HG03135 (cell line): ENCODE measurements around the gene SCAP.

Source experiments
- ATAC-seq: cut with Tn5 transposase; IDR thresholded peaks from one replicate; pipeline ENCODE4 v1.9.1; 2021; ENCODE audit warnings: mild to moderate bottlenecking, moderate library complexity; ENCODE audit not compliant: unreplicated experiment

Gene SCAP

DNA sequence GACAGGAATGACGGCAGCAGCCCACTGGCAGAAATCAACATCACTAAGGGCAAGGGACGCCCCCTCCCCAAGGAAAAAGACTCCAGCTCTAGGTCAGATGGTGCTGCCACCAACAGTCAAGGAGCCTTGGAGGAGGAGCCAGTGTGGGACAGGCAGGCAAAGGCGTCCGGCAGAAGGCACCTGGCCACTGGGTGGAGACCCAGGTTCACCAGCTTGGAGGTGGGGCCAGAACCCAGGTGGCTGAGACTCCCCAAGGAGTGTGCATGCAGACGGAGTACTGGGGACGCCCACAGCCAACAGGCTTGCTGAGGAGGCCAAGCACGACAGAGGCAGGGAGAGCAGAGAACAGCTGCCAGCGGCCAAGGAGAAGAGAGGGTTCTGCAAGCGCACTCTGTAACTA lies 59.7 kb downstream of the SCAP start:
- no peak for ATAC-seq

DNA sequence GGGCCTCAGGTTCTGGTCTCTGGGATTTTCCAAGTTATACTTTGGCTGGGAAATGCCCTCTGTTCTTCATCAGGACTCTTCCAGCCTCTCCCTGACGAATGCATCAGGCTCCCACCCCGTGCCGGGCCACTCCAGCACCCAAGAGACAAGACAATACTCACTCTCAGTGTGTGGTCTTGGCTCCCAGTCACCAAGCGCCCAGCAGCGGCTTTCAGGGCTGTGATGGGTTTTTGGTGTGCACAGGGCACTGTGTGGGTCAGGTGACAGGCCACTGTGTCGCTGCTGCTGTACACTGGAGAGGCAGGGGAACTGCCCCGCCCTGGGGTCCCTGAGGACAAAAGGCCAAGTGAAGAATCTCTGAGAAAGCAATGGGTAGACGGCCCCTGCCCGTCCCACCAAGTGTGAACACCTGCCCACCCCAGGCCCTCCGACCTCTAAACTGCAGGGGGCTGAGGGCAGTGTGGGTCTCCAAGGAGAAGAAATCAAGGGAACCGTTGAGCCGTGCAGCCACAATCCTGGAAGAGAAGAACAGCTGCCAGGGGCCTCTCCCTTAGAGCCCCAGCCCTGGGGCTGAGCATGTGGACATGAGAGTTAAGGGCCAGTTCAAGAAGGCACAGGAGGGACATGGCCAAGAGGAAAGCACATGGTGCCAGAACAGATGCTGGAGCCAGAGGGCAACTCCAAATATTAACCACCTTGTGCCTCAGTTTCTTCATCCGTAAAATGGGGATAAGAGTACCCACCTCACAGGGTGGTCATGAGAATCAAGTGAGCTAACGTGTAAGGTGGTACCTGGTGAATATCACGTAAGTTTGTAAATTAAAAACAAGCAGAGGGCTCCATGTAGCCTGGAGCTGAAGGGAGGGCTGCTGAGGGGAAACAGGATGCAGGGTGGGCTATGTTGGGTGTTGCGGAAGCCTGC lies 60.8 kb downstream of the SCAP start:
- ATAC-seq = no peak

DNA sequence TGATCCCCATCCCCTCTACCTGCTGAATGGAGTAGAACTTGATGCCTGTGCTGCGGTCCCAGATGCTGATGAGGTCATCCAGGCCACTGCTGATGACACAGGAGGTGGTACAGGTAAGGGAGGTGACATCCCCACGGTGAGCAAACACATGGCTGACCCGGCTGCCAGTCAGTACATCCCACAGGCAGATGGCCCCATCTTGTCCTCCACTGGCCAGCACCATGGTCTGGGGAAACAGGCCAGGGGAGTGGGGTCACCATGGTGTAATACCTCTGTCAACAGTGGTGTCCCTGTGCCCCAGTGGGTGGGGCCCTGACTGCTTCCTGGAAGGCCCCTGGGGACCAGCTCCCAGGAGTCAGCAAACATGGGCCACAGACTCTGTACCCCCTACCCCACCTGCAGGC lies 61.6 kb downstream of the SCAP start:
- ATAC-seq = no peak

DNA sequence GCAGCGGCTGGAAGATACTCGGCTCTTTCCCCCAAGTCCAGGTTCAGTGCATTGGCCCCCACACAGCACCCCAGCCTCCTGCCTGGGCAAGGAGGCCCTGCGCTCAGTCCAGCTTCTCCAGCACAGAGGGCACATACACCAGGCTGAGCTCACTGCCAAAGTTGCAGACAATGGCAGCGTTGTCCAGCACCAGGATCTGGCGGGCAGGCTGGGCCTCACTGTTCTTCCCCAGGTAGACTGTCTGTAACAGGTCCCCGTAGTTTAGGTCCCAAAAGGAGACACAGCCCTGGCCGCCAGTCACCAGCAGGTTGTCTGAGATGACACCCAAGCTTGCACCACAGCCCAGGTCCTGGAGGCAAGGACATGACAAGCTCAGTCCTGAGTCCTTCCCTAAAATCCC lies 62.0 kb downstream of the SCAP start:
- no peak for ATAC-seq

DNA sequence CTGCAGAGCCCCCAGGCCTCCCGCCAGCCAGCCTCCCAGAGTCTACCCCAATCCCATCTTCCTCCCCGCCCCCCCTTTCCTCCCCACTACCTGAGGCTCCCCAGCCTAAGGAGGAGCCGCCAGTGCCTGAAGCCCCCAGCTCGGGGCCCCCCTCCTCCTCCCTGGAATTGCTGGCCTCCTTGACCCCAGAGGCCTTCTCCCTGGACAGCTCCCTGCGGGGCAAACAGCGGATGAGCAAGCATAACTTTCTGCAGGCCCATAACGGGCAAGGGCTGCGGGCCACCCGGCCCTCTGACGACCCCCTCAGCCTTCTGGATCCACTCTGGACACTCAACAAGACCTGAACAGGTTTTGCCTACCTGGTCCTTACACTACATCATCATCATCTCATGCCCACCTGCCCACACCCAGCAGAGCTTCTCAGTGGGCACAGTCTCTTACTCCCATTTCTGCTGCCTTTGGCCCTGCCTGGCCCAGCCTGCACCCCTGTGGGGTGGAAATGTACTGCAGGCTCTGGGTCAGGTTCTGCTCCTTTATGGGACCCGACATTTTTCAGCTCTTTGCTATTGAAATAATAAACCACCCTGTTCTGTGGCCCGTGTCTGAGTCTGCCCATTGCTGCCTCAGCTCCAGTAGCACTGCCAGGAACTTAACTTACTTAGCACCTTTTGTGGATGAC lies 62.8 kb downstream of the SCAP start:
- no peak for ATAC-seq

DNA sequence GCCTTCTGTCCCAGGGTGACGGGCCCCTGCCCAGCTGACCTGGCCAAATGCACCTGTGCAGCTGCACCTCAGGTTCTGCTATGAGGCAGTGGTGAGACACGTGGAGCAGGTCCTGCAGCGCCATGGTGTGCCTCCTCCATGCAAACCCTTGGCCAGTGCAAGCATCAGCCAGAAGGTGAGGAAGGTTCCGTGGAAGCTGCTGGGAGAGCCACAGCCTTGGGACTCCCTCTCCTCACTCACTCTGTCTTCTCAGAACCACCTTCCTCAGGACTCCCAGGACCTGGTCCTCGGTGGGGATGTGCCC lies 63.3 kb downstream of the SCAP start:
- ATAC-seq = no peak

DNA sequence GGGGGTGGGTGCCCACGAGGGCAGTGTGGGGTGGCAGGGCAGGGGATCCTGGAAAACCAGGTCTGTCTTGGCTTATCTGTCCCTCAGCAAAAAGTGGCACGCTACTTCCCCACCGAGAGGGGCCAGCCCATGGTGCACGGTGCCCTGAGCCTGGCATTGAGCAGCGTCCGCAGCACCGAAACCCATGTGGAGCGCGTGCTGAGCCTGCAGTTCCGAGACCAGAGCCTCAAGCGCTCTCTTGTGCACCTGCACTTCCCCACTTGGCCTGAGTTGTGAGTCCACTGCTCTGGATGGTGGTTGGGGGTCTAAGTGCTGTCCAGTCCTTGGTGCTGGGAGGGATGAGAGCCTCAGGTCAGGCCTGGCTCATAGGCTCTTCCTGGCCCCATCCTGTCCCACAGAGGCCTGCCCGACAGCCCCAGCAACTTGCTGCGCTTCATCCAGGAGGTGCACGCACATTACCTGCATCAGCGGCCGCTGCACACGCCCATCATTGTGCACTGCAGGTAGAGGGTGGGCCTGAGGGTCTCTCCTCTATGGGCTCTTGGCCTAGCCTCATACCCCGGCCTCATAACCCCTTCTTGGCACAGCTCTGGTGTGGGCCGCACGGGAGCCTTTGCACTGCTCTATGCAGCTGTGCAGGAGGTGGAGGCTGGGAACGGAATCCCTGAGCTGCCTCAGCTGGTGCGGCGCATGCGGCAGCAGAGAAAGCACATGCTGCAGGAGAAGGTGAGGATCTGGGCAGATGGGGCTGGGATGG lies 63.9 kb downstream of the SCAP start:
- no peak for ATAC-seq

DNA sequence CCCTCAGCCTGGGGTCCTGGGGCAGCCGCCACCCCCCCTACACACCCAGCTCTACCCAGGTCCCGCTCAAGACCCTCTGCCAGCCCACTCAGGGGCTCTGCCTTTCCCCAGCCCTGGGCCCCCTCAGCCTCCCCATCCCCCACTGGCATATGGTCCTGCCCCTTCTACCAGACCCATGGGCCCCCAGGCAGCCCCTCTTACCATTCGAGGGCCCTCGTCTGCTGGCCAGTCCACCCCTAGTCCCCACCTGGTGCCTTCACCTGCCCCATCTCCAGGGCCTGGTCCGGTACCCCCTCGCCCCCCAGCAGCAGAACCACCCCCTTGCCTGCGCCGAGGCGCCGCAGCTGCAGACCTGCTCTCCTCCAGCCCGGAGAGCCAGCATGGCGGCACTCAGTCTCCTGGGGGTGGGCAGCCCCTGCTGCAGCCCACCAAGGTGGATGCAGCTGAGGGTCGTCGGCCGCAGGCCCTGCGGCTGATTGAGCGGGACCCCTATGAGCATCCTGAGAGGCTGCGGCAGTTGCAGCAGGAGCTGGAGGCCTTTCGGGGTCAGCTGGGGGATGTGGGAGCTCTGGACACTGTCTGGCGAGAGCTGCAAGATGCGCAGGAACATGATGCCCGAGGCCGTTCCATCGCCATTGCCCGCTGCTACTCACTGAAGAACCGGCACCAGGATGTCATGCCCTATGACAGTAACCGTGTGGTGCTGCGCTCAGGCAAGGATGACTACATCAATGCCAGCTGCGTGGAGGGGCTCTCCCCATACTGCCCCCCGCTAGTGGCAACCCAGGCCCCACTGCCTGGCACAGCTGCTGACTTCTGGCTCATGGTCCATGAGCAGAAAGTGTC lies 64.7 kb downstream of the SCAP start:
- ATAC-seq = no peak

DNA sequence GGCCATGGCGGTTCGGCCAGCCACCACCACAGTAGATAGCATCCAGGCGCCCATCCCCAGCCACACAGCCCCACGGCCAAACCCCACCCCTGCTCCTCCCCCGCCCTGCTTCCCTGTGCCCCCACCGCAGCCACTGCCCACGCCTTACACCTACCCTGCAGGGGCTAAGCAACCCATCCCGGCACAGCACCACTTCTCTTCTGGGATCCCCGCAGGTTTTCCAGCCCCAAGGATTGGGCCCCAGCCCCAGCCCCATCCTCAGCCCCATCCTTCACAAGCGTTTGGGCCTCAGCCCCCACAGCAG lies 65.4 kb downstream of the SCAP start:
- ATAC-seq = no peak

DNA sequence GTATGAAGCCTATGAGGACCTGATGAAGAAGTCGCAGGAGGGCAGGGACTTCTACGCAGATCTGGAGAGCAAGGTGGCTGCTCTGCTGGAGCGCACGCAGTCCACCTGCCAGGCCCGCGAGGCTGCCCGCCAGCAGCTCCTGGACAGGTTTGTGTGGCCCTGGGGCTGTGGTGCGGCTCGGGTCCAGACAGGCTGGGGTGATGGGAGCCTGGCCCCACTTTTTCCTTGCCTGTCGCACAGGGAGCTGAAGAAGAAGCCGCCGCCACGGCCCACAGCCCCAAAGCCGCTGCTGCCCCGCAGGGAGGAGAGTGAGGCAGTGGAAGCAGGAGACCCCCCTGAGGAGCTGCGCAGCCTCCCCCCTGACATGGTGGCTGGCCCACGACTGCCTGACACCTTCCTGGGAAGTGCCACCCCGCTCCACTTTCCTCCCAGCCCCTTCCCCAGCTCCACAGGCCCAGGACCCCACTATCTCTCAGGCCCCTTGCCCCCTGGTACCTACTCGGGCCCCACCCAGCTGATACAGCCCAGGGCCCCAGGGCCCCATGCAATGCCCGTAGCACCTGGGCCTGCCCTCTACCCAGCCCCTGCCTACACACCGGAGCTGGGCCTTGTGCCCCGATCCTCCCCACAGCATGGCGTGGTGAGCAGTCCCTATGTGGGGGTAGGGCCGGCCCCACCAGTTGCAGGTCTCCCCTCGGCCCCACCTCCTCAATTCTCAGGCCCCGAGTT lies 65.9 kb downstream of the SCAP start:
- no peak for ATAC-seq

DNA sequence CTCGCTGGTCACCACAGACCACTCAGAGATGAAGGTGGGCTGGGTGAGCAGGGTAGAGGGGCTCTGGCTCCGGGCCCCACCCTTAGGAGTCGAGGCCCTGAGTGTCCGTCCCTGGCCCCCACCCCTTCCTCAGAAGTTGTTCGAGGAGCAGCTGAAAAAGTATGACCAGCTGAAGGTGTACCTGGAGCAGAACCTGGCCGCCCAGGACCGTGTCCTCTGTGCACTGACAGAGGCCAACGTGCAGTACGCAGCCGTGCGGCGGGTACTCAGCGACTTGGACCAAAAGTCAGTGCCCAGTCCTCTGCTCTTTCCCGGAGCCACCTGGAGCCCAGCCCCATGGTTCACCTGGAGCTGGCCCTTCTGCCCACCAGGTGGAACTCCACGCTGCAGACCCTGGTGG lies 66.5 kb downstream of the SCAP start:
- ATAC-seq = no peak

DNA sequence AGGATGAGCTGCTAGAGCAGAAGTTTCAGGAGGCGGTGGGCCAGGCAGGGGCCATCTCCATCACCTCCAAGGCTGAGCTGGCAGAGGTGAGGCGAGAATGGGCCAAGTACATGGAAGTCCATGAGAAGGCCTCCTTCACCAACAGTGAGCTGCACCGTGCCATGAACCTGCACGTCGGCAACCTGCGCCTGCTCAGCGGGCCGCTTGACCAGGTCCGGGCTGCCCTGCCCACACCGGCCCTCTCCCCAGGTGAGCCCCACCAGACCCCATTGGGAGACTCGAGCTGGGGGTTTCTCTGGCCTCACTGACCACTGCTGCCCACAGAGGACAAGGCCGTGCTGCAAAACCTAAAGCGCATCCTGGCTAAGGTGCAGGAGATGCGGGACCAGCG lies 66.9 kb downstream of the SCAP start:
- no peak for ATAC-seq

DNA sequence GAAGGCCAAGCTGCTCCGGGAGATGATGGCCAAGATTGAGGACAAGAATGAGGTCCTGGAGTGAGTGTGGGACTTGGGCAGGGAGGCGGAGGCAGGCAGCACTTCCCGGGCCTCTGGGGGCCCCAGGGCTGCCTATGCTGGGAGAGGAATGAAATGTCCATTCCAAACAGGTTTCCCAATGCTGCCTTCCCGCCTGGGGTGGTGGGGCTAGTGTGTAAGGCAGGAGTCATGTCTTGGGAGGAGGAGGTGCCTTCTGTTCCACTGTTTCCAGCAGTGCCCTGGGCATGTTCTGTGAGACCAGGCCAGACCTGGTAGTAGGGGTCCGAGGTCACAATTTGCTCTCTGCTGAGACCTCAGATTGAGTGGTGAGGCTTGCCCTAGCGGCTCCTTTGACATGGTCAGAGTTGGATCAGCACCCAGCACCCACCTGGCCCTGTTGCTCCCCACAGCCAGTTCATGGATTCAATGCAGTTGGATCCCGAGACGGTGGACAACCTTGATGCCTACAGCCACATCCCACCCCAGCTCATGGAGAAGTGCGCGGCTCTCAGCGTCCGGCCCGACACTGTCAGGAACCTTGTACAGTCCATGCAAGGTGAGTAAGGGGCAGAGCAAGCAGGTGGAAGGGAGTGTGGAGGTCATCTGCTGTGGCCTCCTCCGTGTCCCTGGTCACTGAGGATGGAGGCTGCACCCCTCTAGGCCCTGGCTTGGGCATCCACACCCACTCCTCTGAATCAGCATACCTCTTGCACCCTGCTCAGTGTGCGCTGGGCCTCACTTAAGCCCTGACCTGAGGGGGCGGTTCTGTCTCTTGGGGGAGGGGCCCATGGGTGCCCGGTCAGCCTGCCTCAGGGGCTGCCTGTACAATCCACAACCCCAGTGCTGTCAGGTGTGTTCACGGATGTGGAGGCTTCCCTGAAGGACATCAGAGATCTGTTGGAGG lies 67.6 kb downstream of the SCAP start:
- ATAC-seq = no peak

DNA sequence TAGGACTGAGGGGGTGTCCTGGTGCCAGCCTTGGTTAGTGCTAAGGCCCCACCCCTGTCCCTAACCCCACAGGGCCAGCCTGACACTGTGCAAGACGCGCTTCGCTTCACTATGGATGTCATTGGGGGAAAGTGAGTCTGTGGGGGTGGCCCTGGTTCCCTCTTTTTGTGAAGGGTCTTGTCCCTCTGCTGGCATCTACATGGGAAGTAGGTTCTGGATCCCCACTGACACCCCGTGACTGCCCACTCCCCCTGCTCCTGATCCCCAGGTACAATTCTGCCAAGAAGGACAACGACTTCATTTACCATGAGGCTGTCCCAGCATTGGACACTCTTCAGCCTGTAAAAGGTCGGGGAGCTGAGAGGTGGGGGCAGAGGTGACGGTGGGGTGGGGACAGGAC lies 68.5 kb downstream of the SCAP start:
- no peak for ATAC-seq

DNA sequence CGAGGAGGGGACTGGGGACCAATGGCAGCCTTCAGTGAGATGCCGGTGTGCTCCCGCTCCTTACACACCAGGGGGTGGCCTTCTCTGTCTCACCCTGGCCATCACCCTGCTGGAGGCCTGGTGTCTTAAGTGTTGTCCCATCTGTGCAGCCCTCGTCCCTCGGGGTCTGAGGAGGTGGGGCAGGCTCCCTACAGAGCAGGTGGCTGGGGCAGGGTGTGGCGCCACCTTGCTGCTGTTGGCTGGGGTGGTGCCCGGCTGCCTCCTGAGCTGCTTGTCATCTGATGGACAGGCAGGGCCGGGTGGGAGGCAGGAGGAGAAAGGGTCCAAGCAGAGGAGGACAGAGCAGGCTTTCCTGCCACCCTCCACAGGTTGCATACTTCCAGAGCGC lies 69.0 kb downstream of the SCAP start:
- no peak for ATAC-seq

DNA sequence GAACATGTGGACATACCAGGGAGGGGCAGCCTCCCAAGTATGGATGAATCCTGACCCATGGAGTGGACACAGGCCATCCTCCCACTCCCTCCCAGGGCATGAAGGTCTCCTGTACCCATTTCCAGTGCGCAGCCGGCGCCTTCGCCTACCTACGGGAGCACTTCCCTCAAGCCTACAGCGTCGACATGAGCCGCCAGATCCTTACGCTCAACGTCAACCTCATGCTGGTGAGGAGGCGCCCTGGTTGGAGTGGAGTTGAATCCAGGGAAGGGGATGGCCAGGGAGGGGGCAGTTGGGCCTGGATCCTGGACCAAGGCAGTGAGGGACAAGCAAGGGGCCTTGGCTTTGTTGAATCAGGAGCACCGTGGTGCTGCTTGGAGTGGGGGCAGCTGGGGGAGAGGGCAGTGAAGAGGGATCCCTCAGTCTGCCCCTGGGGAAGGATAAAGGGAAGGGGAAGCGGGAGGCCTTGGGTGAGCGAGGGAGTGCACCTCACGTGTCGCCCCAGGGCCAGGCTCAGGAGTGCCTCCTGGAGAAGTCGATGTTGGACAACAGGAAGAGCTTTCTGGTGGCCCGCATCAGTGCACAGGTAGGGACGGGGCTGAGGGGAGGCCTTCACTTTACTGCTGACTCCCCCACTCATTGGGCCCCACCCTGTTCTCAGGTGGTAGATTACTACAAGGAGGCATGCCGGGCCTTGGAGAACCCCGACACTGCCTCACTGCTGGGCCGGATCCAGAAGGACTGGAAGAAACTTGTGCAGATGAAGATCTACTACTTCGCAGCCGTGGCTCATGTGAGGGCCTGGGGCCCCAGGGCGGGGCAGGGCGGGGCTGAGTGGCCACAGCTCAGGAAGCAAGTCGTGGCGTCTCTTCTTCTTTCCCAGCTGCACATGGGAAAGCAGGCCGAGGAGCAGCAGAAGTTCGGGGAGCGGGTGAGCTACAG lies 69.7 kb downstream of the SCAP start:
- ATAC-seq = no peak

DNA sequence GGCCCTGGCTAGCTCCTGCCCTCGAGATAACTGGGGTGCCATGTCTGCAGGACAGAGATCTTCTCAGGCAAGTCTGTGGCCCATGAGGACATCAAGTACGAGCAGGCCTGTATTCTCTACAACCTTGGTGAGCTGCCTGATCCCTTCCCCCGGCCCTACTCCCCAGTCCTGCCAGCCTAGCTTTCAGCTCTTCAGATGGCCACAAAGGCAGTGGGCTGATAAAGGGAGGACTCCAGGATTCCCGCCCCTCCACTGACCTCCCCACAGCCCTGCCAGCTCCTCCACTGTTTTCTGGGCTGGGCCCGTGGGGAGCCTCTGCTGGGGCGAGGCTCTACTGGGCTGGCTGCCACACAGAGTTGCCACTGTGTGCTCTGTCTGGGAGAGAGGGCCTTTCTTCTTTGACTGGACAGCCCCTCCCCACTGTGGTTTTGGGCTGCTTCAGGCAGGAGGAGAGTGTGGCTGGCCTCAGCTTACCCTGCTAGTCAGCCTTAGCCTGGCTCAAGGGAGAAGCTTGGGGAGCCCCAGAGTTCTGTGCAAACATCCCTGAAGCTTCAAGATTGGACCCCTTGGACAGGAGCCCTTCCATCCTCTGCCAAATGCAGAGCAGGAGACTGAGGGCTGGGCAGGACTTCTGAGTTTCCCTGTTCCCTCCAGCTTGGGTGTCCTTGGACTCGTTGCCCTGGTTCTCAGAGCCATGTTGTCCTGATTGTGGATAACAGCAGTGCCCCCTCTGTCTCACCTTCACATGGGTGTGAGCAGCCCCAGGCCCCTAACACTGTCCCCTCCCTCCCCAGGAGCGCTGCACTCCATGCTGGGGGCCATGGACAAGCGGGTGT lies 70.6 kb downstream of the SCAP start:
- ATAC-seq = no peak
